ENCODE results near the gene PHLDA3. TPM values are rescaled to one million over a fixed set of nuclear protein-coding genes. Genes with fewer than 3 reads are reported as not detected.

Gene PHLDA3
- total and polyA plus RNA-seq, 2 of the 4 experiments (the other 2 are of a cell fraction): 41.6 to 102 TPM

DNA sequence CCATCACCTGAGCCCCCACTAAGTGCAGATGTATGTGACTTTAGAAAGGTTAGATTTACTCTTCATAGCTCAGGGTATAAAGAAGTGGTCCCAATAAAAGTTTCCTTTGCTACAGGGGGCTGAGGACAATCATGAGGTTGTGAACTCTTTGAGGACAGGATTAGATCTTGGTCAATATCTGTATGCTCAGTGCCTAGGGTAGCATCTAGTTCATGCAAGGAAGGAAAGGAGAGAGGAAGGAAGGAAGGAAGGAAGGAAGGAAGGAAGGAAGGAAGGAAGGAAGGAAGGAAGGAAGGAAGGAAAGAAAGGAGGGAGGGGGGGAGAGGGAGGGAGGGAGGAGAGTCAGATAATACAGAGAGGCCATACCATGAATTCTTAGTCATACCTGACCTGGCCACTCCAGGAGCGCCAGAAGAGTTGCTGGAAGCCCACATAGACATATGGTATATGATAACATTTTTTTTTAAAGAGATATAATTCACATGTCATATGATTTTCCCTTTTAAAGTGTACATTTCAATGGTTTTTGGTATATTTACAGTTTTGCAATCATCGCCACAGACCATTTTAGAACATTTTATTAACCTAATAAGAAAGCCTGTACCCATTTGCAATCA is 47.6 kb upstream of the PHLDA3 start:
- ChIA-PET POLR2A (ENCODE audit: unreplicated experiment) (interaction anchor here (0.5 kb wide), 1 partner anchor 40 kb away, joined by 3 read pairs; no protein-coding TSS in a partner anchor), CTCF (interaction anchor here (0.8 to 6.2 kb wide), 2 partner anchors 35 to 81 kb away, joined by 3 to 103 read pairs; no protein-coding TSS in a partner anchor)
- in situ Hi-C loops (cut with MboI; ENCODE audit: low sequenced_read_pairs): loop anchor here (10.0 kb wide), 1 partner anchor 72 kb away; no protein-coding TSS in a partner anchor

More for the DNA sequence above, 47.6 kb upstream of the PHLDA3 start:
- Histone ChIP-seq H2AFZ (replicated peaks; ENCODE audit: low read length, poor library complexity) (no peak overlapping the region), H3K4me3 (ENCODE audit: insufficient read depth, low read depth, low read length) (no peak overlapping the region), H4K5ac (ENCODE audit: low read depth, low read length) (no peak overlapping the region), H2AK5ac (ENCODE audit: low read depth, low read length) (no peak overlapping the region; the same call in 1 of the 2 replicates), H3K9ac (ENCODE audit: low read depth, low read length) (no peak overlapping the region), H3K36me3 (ENCODE audit: control insufficient read depth, insufficient read depth, low read length) (no peaks in the 10 kb centered on the region), H3K4me1 (ENCODE audit: control insufficient read depth, insufficient read depth, low read length) (peaks cover 5% of the 10 kb centered on the region), H4K91ac (ENCODE audit: insufficient read depth, low read depth, low read length) (no peak overlapping the region), H2BK120ac (ENCODE audit: low read depth, low read length) (no peak overlapping the region), H3K56ac (ENCODE audit: extremely low read depth, insufficient read depth, low read length) (no peak overlapping the region), H4K8ac (ENCODE audit: low read depth in 2 of 2, low read length in 2 of 2) (no peak overlapping the region), H3K9me3 (ENCODE audit: control insufficient read depth, insufficient read depth, low read length) (no peaks in the 10 kb centered on the region), H3K23ac (ENCODE audit: low read depth, low read length) (no peak overlapping the region), H3K4ac (ENCODE audit: low read depth, low read length) (no peak overlapping the region), H2BK5ac (ENCODE audit: low read depth, low read length, poor library complexity, severe bottlenecking) (no peak overlapping the region), H3K27ac (ENCODE audit: insufficient read depth, low read length) (no peak overlapping the region), H3K79me1 (ENCODE audit: low read depth in 1 of 2, low read length in 2 of 2) (no peaks in the 10 kb centered on the region; a peak in 1 of 4 replicates), H4K20me1 (ENCODE audit: insufficient read depth, low read length) (no peaks in the 10 kb centered on the region), H3K18ac (ENCODE audit: low read depth, low read length) (no peak overlapping the region), H3K14ac (replicated peaks; ENCODE audit: low read depth, low read length) (no peak overlapping the region), H2AK9ac (replicated peaks; ENCODE audit: low read depth, low read length, poor library complexity) (no peak overlapping the region), H3K9me1 (ENCODE audit: insufficient read depth, low read length) (no peaks in the 10 kb centered on the region), H3K4me2 (ENCODE audit: low read depth, low read length) (no peak overlapping the region), H2BK15ac (ENCODE audit: low read depth, low read length) (no peak overlapping the region), H3K27me3 (ENCODE audit: control insufficient read depth, insufficient read depth, low read length) (no peaks in the 10 kb centered on the region), H2BK20ac (ENCODE audit: low read depth, low read length) (no peak overlapping the region)
- dilution Hi-C loops (cut with HindIII; ENCODE audit: low sequenced_read_pairs, unreplicated experiment) (no loop called here), intact Hi-C loops (cut with micrococcal nuclease) (no loop called here)
- TF ChIP-seq CHD1 (IDR thresholded peaks at IDR 0.05; ENCODE audit: low read depth, low read length): no peak
- no peak for TF ChIP-seq SMC3 (IDR thresholded peaks at IDR 0.05; ENCODE audit: low read depth, low read length)
- TF ChIP-seq BHLHE40 (IDR thresholded peaks at IDR 0.05; ENCODE audit: low read depth, low read length): no peak
- no peak for TF ChIP-seq RCOR1 (IDR thresholded peaks at IDR 0.05; ENCODE audit: insufficient replicate concordance, low read length)
- TF ChIP-seq RAD21 (IDR thresholded peaks at IDR 0.05; ENCODE audit: low read length): no peak
- WGBS, 2 experiments (ENCODE audit: extremely low coverage in 2 of 2, insufficient read length in 1 of 2): no CpG with 5 or more reads among the region's 2 CpGs
- no peak for DNase-seq
- BruUV-seq (replicated peaks): no TSS peak
- ATAC-seq (ENCODE audit: low read depth): no peak
